A549 (cell line): Measurements from ENCODE around the gene KIAA1210. TPM values are rescaled to one million over a fixed set of nuclear protein-coding genes. Genes with fewer than 3 reads are reported as not detected.

Source experiments
- ATAC-seq, 2 experiments: fragments of 200-7000 bp in 1 of 2; fragments of >200 bp in 1 of 2; cut with Nextera tagmentation in 1 of 2; cut with Tn5 transposase in 1 of 2; 3 replicates each; pipeline versions ENCODE4 v1.8.0 to v1.9.1; 2018 to 2020; ENCODE audit warnings: mild to moderate bottlenecking in 1 of 2, moderate library complexity in 1 of 2
- CTCF ChIA-PET: fragments of 300-600 bp; sonication (Branson Sonifier 250); formaldehyde crosslinking; extraction: SDS; loops from one replicate; lab custom pipeline; 2021; ENCODE audit warnings: antibody characterized with exemption, inconsistent platforms; lab: Yijun Ruan, JAX
- POLR2A ChIA-PET: fragments of 350-600 bp; formaldehyde crosslinking; extraction: SDS; loops from one replicate; lab custom pipeline; 2021; ENCODE audit warnings: antibody characterized with exemption, inconsistent platforms; lab: Yijun Ruan, JAX
- DNase-seq, 2 experiments: peaks; one replicate each; pipeline versions ENCODE4 v3.0.0 to v3.0.0-alpha.2; 2011 to 2016; ENCODE audit warnings: low read depth in 1 of 2, low spot score in 1 of 2
- FAIRE-seq: peaks from 2 replicates; lab custom pipeline; 2011; peaks lifted over from hg19 to GRCh38; lab: Jason Lieb, UNC
- H3K27ac ChIP-seq, 2 experiments: fragments of >200 bp; sonication (Bioruptor Twin); formaldehyde crosslinking; 3 replicates each; pipeline ENCODE4 v1.5.1; 2016 to 2017
- H3K4me1 ChIP-seq: fragments of >200 bp; sonication (Bioruptor Twin); formaldehyde crosslinking; 3 replicates; pipeline ENCODE4 v1.6.1; 2016
- H3K4me2 ChIP-seq: fragments of >200 bp; sonication (Bioruptor Twin); formaldehyde crosslinking; 3 replicates; pipeline ENCODE4 v1.6.1; 2016
- H3K4me3 ChIP-seq: fragments of >200 bp; sonication (Bioruptor Twin); formaldehyde crosslinking; 3 replicates; pipeline ENCODE4 v1.5.1; 2016
- H3K9me3 ChIP-seq: fragments of >200 bp; sonication (Bioruptor Twin); formaldehyde crosslinking; 3 replicates; pipeline ENCODE4 v1.6.1; 2016
- CBX8 ChIP-seq: fragments of 200-600 bp; sonication (generic); IDR thresholded peaks from 2 replicates; pipeline ENCODE4 v1.6.1; 2016
- CHD2 ChIP-seq: fragments of 150-350 bp; IDR thresholded peaks from 2 replicates; pipeline ENCODE4 v1.6.1; 2014; ENCODE audit warnings: low read length; ENCODE audit not compliant: partially characterized antibody
- EHMT2 ChIP-seq: fragments of 200-600 bp; sonication (generic); IDR thresholded peaks from 2 replicates; pipeline ENCODE4 v1.6.1; 2016; ENCODE audit warnings: antibody characterized with exemption, low read depth, mild to moderate bottlenecking, moderate library complexity
- EP300 ChIP-seq, 2 experiments: fragments of >200 bp; sonication (Bioruptor Twin); formaldehyde crosslinking; IDR thresholded peaks; 2 replicates in 1 of 2; 3 replicates in 1 of 2; pipeline ENCODE4 v1.6.1; 2016 to 2017
- FOSB ChIP-seq: fragments of 250-450 bp; sonication (Bioruptor Pico); IDR thresholded peaks from 2 replicates; pipeline ENCODE4 v1.5.0; 2020; ENCODE audit warnings: mild to moderate bottlenecking, moderate library complexity
- HOXA7 ChIP-seq: fragments of 250-450 bp; sonication (Bioruptor Pico); IDR thresholded peaks from 2 replicates; pipeline ENCODE4 v1.5.0; 2020; ENCODE audit warnings: mild to moderate bottlenecking, moderate library complexity
- HOXB13 ChIP-seq: fragments of 250-450 bp; sonication (Bioruptor Pico); IDR thresholded peaks from 2 replicates; pipeline ENCODE4 v1.5.0; 2020; ENCODE audit warnings: low read depth, mild to moderate bottlenecking, moderate library complexity
- JUN ChIP-seq, 2 experiments: fragments of >200 bp; sonication (Bioruptor Twin); formaldehyde crosslinking; IDR thresholded peaks; 2 replicates in 1 of 2; 3 replicates in 1 of 2; pipeline ENCODE4 v1.6.1; 2016 to 2017
- KDM1A ChIP-seq: fragments of 200-600 bp; sonication (generic); IDR thresholded peaks from 2 replicates; pipeline ENCODE4 v1.6.1; 2016; ENCODE audit warnings: low read depth, mild to moderate bottlenecking
- KDM5A ChIP-seq: fragments of 200-600 bp; sonication (generic); IDR thresholded peaks from 2 replicates; pipeline ENCODE4 v1.6.1; 2016; ENCODE audit warnings: antibody characterized with exemption, mild to moderate bottlenecking
- MAFK ChIP-seq: fragments of 450-650 bp; IDR thresholded peaks from 2 replicates; pipeline ENCODE4 v1.6.1; 2014; ENCODE audit not compliant: partially characterized antibody
- SMC3 ChIP-seq: fragments of >200 bp; sonication (Bioruptor Twin); formaldehyde crosslinking; IDR thresholded peaks from 3 replicates; pipeline ENCODE4 v1.6.1; 2018; ENCODE audit warnings: inconsistent platforms
- TP53 ChIP-seq: fragments of 250-450 bp; sonication (Bioruptor Pico); IDR thresholded peaks from 2 replicates; pipeline ENCODE4 v1.5.0; 2021; ENCODE audit warnings: mild to moderate bottlenecking, moderate library complexity
- ZC3H11A ChIP-seq: fragments of 450-650 bp; IDR thresholded peaks from 2 replicates; pipeline ENCODE4 v1.6.1; 2014; ENCODE audit warnings: antibody characterized with exemption, mild to moderate bottlenecking
- ZFP36 ChIP-seq: fragments of 450-650 bp; IDR thresholded peaks from 2 replicates; pipeline ENCODE4 v1.6.1; 2014; ENCODE audit warnings: borderline replicate concordance; ENCODE audit not compliant: partially characterized antibody
- WGBS: methylation state at CpG from one replicate; pipeline ENCODE4 v1.1.6; 2017; ENCODE audit errors: missing lambda C conversion rate; 5-methylcytosine and 5-hydroxymethylcytosine counted together
- polyA plus RNA-seq, 4 experiments: library from polyadenylated mRNA; depleted of rRNA in 3 of 4; stranded (reverse); fragments of >200 nt; fragmentation: RNase III in 1 of 4; extraction: RNeasy Plus Mini Kit Qiagen cat#74134 plus additional on column Dnase treatment in 1 of 4; gene quantifications; 2 replicates in 3 of 4; 3 replicates in 1 of 4; pipeline ENCODE4 v1.2.3, GENCODE V29; 2011 to 2017
- TF ChIP-seq, protein P1 (sequence below): fragments of 150-350 bp; IDR thresholded peaks from 2 replicates; pipeline ENCODE4 v1.6.1; 2014; ENCODE audit warnings: low read depth, mild to moderate bottlenecking, low read length
- TF ChIP-seq, protein P2 (sequence below): IDR thresholded peaks from 2 replicates; pipeline ENCODE4 v1.6.1; 2012
- TF ChIP-seq, protein P3 (sequence below): fragments of 200-600 bp; sonication (generic); IDR thresholded peaks from 2 replicates; pipeline ENCODE4 v1.6.1; 2016; ENCODE audit warnings: antibody characterized with exemption, mild to moderate bottlenecking, moderate library complexity
- TF ChIP-seq, protein P4 (sequence below): fragments of >200 bp; sonication (Bioruptor Twin); formaldehyde crosslinking; IDR thresholded peaks from 2 replicates; pipeline ENCODE4 v1.6.1; 2016
- TF ChIP-seq, protein P5 (sequence below): IDR thresholded peaks from 2 replicates; pipeline ENCODE4 v1.6.1; 2012; ENCODE audit warnings: low read depth, borderline replicate concordance
- TF ChIP-seq, protein P6 (sequence below): IDR thresholded peaks from 2 replicates; pipeline ENCODE4 v1.6.1; 2012

Gene KIAA1210
- polyA plus RNA-seq, 2 of the 4 experiments (the other 2 are of a cell fraction): 0.01 TPM; not detected in 1

DNA sequence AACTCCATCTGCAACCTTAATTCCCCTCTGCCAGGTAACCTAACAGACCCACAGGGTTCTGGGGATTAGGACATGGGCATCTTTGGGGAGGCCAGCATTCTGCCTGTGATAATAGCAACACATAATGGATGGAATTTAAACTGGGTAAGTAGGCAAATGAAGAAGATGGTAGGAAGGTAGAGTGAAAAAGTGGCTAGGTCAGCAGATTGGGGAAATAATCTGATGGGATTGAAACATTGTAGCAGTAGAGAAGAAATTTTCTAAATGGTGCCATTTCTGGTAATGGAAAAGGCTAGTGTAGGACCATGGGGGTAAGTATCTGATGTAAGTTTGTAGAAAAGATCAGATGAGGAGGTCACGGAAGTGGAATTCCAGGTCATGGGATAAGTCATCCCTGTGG is 57.9 kb downstream of the KIAA1210 start:
- Histone ChIP-seq H3K4me1 (no peaks in the 10 kb centered on the region), H3K4me3 (no peak overlapping the region), H3K4me2 (no peak overlapping the region), H3K9me3 (no peaks in the 10 kb centered on the region), H3K27ac (no peak overlapping the region)
- ChIA-PET POLR2A (no interaction called here), CTCF (interaction anchor here (0.6 to 4.3 kb wide), 6 partner anchors 23 to 246 kb away, joined by 3 to 31 read pairs (median 6); partner anchors contain the start of gene ZCCHC12)
- ATAC-seq (no peak), FAIRE-seq (no peak), DNase-seq (no peak)
- 88% methylated on average over 1 of the region's 1 CpG for WGBS
- TF ChIP-seq CHD2 (no peak), EP300 (IDR thresholded peaks at IDR 0.05) (no peak), ZC3H11A (no peak), EHMT2 (no peak), MAFK (peak; percentile 61)
- TF ChIP-seq, protein P1, sequence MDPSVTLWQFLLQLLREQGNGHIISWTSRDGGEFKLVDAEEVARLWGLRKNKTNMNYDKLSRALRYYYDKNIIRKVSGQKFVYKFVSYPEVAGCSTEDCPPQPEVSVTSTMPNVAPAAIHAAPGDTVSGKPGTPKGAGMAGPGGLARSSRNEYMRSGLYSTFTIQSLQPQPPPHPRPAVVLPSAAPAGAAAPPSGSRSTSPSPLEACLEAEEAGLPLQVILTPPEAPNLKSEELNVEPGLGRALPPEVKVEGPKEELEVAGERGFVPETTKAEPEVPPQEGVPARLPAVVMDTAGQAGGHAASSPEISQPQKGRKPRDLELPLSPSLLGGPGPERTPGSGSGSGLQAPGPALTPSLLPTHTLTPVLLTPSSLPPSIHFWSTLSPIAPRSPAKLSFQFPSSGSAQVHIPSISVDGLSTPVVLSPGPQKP: no peak

DNA sequence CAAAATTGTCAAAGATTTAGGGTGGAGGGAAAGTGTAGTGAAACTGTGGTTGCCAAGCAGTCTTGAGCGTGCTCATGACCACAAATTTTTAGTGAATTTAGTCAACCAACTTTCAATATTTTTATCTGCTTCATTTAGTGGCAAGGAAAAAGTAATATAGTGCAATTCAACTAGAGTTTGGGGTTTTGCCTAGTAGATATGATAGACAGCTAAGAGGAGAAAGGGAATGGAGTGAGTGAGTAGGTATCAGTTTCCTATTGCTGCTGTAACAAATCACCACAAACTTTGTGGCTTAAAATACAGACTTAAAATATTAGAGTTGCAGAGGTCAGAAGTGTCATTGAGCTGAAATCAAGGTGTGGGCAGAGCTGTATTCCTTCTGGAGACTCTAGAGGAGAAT is 58.5 kb downstream of the KIAA1210 start:
- peak; percentile 43 for FAIRE-seq
- no peaks in the 10 kb centered on the region for H3K4me1 ChIP-seq
- H3K4me3 ChIP-seq: no peak overlapping the region
- no peak overlapping the region for H3K27ac ChIP-seq
- no peak overlapping the region for H3K4me2 ChIP-seq
- H3K9me3 ChIP-seq: no peaks in the 10 kb centered on the region
- WGBS: 18% methylated on average over 1 of the region's 1 CpG
- POLR2A ChIA-PET: no interaction called here
- CTCF ChIA-PET: interaction anchor here (1.3 to 4.3 kb wide), 4 partner anchors 23 to 230 kb away, joined by 5 to 31 read pairs (median 8); no protein-coding TSS in a partner anchor
- TF ChIP-seq, protein P2, sequence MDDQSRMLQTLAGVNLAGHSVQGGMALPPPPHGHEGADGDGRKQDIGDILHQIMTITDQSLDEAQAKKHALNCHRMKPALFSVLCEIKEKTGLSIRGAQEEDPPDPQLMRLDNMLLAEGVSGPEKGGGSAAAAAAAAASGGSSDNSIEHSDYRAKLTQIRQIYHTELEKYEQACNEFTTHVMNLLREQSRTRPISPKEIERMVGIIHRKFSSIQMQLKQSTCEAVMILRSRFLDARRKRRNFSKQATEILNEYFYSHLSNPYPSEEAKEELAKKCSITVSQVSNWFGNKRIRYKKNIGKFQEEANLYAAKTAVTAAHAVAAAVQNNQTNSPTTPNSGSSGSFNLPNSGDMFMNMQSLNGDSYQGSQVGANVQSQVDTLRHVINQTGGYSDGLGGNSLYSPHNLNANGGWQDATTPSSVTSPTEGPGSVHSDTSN: no peak
- TF ChIP-seq SMC3: no peak
- TF ChIP-seq KDM5A: no peak
- TF ChIP-seq, protein P3, sequence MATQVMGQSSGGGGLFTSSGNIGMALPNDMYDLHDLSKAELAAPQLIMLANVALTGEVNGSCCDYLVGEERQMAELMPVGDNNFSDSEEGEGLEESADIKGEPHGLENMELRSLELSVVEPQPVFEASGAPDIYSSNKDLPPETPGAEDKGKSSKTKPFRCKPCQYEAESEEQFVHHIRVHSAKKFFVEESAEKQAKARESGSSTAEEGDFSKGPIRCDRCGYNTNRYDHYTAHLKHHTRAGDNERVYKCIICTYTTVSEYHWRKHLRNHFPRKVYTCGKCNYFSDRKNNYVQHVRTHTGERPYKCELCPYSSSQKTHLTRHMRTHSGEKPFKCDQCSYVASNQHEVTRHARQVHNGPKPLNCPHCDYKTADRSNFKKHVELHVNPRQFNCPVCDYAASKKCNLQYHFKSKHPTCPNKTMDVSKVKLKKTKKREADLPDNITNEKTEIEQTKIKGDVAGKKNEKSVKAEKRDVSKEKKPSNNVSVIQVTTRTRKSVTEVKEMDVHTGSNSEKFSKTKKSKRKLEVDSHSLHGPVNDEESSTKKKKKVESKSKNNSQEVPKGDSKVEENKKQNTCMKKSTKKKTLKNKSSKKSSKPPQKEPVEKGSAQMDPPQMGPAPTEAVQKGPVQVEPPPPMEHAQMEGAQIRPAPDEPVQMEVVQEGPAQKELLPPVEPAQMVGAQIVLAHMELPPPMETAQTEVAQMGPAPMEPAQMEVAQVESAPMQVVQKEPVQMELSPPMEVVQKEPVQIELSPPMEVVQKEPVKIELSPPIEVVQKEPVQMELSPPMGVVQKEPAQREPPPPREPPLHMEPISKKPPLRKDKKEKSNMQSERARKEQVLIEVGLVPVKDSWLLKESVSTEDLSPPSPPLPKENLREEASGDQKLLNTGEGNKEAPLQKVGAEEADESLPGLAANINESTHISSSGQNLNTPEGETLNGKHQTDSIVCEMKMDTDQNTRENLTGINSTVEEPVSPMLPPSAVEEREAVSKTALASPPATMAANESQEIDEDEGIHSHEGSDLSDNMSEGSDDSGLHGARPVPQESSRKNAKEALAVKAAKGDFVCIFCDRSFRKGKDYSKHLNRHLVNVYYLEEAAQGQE: no peak
- no peak for TF ChIP-seq CBX8
- TF ChIP-seq TP53: no peak
- TF ChIP-seq EHMT2: no peak
- TF ChIP-seq, protein P4, sequence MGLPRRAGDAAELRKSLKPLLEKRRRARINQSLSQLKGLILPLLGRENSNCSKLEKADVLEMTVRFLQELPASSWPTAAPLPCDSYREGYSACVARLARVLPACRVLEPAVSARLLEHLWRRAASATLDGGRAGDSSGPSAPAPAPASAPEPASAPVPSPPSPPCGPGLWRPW: no peak
- no peak for TF ChIP-seq JUN (IDR thresholded peaks at IDR 0.05)
- TF ChIP-seq FOSB (CRISPR knock-in tag): no peak
- no peak for TF ChIP-seq HOXB13
- TF ChIP-seq, protein P5, sequence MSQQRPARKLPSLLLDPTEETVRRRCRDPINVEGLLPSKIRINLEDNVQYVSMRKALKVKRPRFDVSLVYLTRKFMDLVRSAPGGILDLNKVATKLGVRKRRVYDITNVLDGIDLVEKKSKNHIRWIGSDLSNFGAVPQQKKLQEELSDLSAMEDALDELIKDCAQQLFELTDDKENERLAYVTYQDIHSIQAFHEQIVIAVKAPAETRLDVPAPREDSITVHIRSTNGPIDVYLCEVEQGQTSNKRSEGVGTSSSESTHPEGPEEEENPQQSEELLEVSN: no peak
- TF ChIP-seq, protein P6, sequence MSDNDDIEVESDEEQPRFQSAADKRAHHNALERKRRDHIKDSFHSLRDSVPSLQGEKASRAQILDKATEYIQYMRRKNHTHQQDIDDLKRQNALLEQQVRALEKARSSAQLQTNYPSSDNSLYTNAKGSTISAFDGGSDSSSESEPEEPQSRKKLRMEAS: no peak
- TF ChIP-seq ZFP36: no peak
- no peak for TF ChIP-seq HOXA7
- TF ChIP-seq EP300 (IDR thresholded peaks at IDR 0.05): no peak
- no peak for TF ChIP-seq KDM1A
- no peak for DNase-seq
- ATAC-seq: no peak
